Stomach (tissue), 9 donors: Measurements from ENCODE around the gene HSD3B1. TPM values are rescaled to one million over a fixed set of nuclear protein-coding genes. Genes with fewer than 3 reads are reported as not detected.

Experiments used
- DNase-seq, 2 donors: peaks; one replicate each; pipeline versions ENCODE4 v3.0.0 to v3.0.0-alpha.2; 2013 to 2019
- H3K27ac ChIP-seq, 5 donors: fragments of 200-600 bp in 4 of 5; sonication (generic) in 4 of 5; one replicate each; pipeline ENCODE4 v1.5.1; 2013 to 2019; ENCODE audit warnings: mild to moderate bottlenecking in 1 of 5, moderate library complexity in 1 of 5
- H3K27me3 ChIP-seq, 3 donors: fragments of 200-600 bp; sonication (generic); one replicate each; pipeline ENCODE4 v1.5.1; 2017 to 2019; ENCODE audit warnings: mixed run types in 1 of 3
- H3K36me3 ChIP-seq, 4 donors: fragments of 200-600 bp; sonication (generic); 1 replicate in 3 of 4; 2 replicates in 1 of 4; pipeline ENCODE4 v1.5.1; 2016 to 2019
- H3K4me1 ChIP-seq, 4 donors: fragments of 200-600 bp; sonication (generic); one replicate each; pipeline ENCODE4 v1.5.1; 2016 to 2019
- H3K4me3 ChIP-seq, 4 donors: fragments of 200-600 bp; sonication (generic) in 3 of 4; one replicate each; pipeline ENCODE4 v1.5.1; 2016 to 2019; ENCODE audit warnings: mild to moderate bottlenecking in 1 of 4
- H3K9me3 ChIP-seq, 4 donors: fragments of 200-600 bp; sonication (generic); one replicate each; pipeline ENCODE4 v1.5.1; 2016 to 2019
- EP300 ChIP-seq: sonication (generic); formaldehyde crosslinking; IDR thresholded peaks from one replicate; pipeline ENCODE4 v1.6.1; 2017; ENCODE audit warnings: antibody characterized with exemption
- POLR2A ChIP-seq, 4 donors: fragments of 450-650 bp; IDR thresholded peaks; one replicate each; pipeline ENCODE4 v1.6.1; 2016; ENCODE audit warnings: antibody characterized with exemption in 4 of 4, control low read depth in 2 of 4, mild to moderate bottlenecking in 1 of 4, moderate library complexity in 1 of 4
- POLR2AphosphoS5 ChIP-seq, 3 donors: sonication (generic); formaldehyde crosslinking; IDR thresholded peaks; one replicate each; pipeline ENCODE4 v1.6.1; 2016; ENCODE audit warnings: antibody characterized with exemption in 3 of 3
- WGBS, 5 donors: extraction: QIAGEN DNeasy Blood & Tissue Kit in 3 of 5; methylation state at CpG; one replicate each; pipeline versions ENCODE4 v1.1.5 to v1.1.7; 2013 to 2018; 5-methylcytosine and 5-hydroxymethylcytosine counted together
- intact Hi-C: fragments of 100-400 bp; cut with DNase I; formaldehyde crosslinking; loops from one replicate; pipeline ENCODE4 v1.15.1; 2023; ENCODE audit warnings: low total_unique reads
- polyA plus RNA-seq, 3 donors: library from polyadenylated mRNA; stranded (reverse); fragments of 200-250 nt; gene quantifications; one replicate each; pipeline ENCODE4 v1.2.3, GENCODE V29; 2013
- total RNA-seq, 5 donors: library from RNA; depleted of rRNA; stranded (reverse); fragments of >200 nt; gene quantifications; one replicate each; pipeline versions ENCODE4 v1.1.0 to v1.2.3, GENCODE V29; 2014 to 2016
- TF ChIP-seq, protein P1 (sequence below), 7 experiments: fragments of 450-650 bp in 4 of 7; fragments of 200-600 bp in 3 of 7; sonication (generic) in 3 of 7; IDR thresholded peaks; one replicate each; pipeline ENCODE4 v1.5.1; 2016 to 2019; ENCODE audit warnings: antibody characterized with exemption in 7 of 7, control low read depth in 2 of 7, mild to moderate bottlenecking in 1 of 7
- donor health status: healthy with polysubstance abuse.
- donor health status: Bipolar disorder and iron deficiency.
- donor health status: healthy.

HSD3B1 gene
- total and polyA plus RNA-seq, 8 donors: not detected

DNA sequence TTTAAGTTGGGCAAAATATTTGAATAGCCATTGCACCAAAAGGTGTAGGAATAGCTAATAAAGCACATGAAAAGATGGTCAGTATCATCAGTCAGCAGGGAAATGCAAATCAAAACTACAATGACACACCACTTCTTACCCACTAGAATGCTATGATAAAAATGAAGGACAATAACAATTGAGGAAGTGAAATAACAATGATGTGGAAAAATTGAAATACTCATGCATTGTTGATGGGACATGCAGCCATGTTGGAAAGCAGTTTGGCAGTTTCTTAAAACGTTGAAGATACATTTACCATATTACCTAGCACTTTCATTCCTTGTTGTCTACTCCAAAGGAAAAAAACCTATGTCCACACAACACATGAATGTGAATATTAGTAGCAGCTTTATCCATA lies 28.4 kb downstream of the HSD3B1 start:
- DNase-seq: no peak
- Histone ChIP-seq H3K4me3 (no peak overlapping the region), H3K9me3 (no peaks in the 10 kb centered on the region), H3K36me3 (no peaks in the 10 kb centered on the region), H3K27ac (no peak overlapping the region), H3K4me1 (no peaks in the 10 kb centered on the region), H3K27me3 (no peaks in the 10 kb centered on the region)
- WGBS, 5 donors: 46 to 78% (median 77%) methylated on average over 1 of the region's 1 CpG
- TF ChIP-seq, protein P1, sequence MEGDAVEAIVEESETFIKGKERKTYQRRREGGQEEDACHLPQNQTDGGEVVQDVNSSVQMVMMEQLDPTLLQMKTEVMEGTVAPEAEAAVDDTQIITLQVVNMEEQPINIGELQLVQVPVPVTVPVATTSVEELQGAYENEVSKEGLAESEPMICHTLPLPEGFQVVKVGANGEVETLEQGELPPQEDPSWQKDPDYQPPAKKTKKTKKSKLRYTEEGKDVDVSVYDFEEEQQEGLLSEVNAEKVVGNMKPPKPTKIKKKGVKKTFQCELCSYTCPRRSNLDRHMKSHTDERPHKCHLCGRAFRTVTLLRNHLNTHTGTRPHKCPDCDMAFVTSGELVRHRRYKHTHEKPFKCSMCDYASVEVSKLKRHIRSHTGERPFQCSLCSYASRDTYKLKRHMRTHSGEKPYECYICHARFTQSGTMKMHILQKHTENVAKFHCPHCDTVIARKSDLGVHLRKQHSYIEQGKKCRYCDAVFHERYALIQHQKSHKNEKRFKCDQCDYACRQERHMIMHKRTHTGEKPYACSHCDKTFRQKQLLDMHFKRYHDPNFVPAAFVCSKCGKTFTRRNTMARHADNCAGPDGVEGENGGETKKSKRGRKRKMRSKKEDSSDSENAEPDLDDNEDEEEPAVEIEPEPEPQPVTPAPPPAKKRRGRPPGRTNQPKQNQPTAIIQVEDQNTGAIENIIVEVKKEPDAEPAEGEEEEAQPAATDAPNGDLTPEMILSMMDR (IDR thresholded peaks at IDR 0.05): no peak
- no peak for TF ChIP-seq EP300
- TF ChIP-seq POLR2AphosphoS5 (IDR thresholded peaks at IDR 0.05): no peak
- TF ChIP-seq POLR2A (IDR thresholded peaks at IDR 0.05): no peak
- intact Hi-C loops: no loop called here

DNA sequence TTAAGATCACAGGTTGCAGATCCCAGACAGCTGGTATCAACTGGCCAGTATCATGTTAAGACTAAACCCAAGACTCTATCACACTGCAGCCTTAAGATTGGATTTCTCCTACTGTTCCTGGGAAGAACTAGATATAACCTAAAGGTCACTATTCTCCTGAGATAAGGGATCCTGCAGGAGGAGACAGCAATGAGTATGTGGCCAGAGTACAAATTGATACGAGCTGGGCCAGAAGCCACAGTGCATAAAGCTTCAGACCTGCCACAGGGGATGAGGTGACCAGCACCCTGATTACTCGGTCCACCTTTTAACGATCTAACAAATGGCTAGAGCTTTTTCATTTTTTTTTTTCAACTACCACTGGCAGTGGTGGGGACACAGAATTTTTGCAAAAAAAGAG lies 31.0 kb downstream of the HSD3B1 start:
- 71 to 81% (median 79%) methylated on average over 3 of the region's 3 CpGs for WGBS, 5 donors
- no peak overlapping the region for H3K4me3 ChIP-seq
- no peak for DNase-seq
- no peaks in the 10 kb centered on the region for H3K27me3 ChIP-seq
- H3K36me3 ChIP-seq: no peaks in the 10 kb centered on the region
- H3K9me3 ChIP-seq: no peaks in the 10 kb centered on the region
- TF ChIP-seq, protein P1 (IDR thresholded peaks at IDR 0.05): no peak
- TF ChIP-seq EP300 (no peak), POLR2A (IDR thresholded peaks at IDR 0.05) (no peak), POLR2AphosphoS5 (IDR thresholded peaks at IDR 0.05) (no peak)
- H3K27ac ChIP-seq: no peak overlapping the region
- no peaks in the 10 kb centered on the region for H3K4me1 ChIP-seq
- intact Hi-C loops: no loop called here

DNA sequence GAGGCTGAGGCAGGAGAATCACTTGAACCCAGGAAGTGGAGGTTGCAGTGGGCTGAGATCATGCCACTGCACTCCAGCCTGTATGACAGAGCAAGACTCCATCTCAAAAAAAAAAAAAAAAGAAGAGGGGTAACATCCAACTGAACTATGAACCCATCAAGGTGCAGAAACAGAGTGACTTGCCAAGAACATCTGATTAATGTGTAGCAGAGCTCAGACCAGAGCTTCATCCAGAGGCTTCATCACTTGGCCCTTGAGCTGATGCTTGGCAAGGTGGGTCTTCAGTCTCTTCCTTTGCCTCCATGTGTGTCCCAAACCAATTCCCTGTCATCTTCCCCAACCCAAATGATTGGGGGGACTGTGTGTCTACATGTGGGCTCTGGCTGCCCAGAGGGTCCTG lies 32.6 kb downstream of the HSD3B1 start:
- Histone ChIP-seq H3K27ac (no peak overlapping the region), H3K4me3 (no peak overlapping the region), H3K36me3 (no peaks in the 10 kb centered on the region), H3K4me1 (no peaks in the 10 kb centered on the region), H3K9me3 (no peaks in the 10 kb centered on the region), H3K27me3 (no peaks in the 10 kb centered on the region)
- TF ChIP-seq POLR2AphosphoS5 (IDR thresholded peaks at IDR 0.05): no peak
- no peak for TF ChIP-seq POLR2A (IDR thresholded peaks at IDR 0.05)
- TF ChIP-seq, protein P1 (IDR thresholded peaks at IDR 0.05): no peak
- TF ChIP-seq EP300: no peak
- DNase-seq: no peak
- intact Hi-C loops: no loop called here

DNA sequence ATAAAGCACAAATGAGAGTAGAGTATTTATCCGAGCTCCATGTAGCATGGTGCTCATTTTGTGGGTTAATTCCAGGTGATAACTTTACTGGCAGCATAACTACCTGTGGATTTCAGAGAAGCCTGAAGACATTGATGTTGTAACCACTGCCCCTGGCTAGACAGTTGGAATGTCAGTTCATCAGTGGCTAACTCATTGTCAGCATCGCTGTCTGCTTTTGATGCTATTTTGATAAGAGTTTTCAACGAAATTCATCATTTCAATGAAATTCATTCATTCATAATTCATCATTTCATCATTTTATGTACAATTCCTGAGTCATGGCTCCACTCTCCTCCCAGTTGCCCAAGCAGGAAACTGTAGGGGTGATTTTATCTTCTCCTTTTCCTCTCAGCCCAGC lies 34.4 kb downstream of the HSD3B1 start:
- no peak overlapping the region for H3K4me3 ChIP-seq
- H3K27ac ChIP-seq: no peak overlapping the region
- H3K9me3 ChIP-seq: no peaks in the 10 kb centered on the region
- TF ChIP-seq, protein P1 (IDR thresholded peaks at IDR 0.05): no peak
- TF ChIP-seq POLR2AphosphoS5 (IDR thresholded peaks at IDR 0.05) (no peak), EP300 (no peak), POLR2A (IDR thresholded peaks at IDR 0.05) (no peak)
- 81 to 95% (median 84%) methylated on average over 3 of the region's 3 CpGs for WGBS, 5 donors
- no peaks in the 10 kb centered on the region for H3K36me3 ChIP-seq
- no peaks in the 10 kb centered on the region for H3K27me3 ChIP-seq
- intact Hi-C loops: no loop called here
- no peaks in the 10 kb centered on the region for H3K4me1 ChIP-seq
- no peak for DNase-seq
